GM18909 (cell line): ENCODE data around the gene MAP3K3.

Experiments
- ATAC-seq: cut with Tn5 transposase; IDR thresholded peaks from one replicate; pipeline ENCODE4 v1.9.1; 2021; ENCODE audit warnings: mild to moderate bottlenecking; ENCODE audit not compliant: unreplicated experiment, poor library complexity

The MAP3K3 gene

GRCh38 chr17:63621229-63621683 lies 961 bp upstream of the MAP3K3 start:
- ATAC-seq, result no peak

GRCh38 chr17:63622574-63623390 lies 565 bp downstream of the MAP3K3 start:
- ATAC-seq, result peak; percentile 30

DNA sequence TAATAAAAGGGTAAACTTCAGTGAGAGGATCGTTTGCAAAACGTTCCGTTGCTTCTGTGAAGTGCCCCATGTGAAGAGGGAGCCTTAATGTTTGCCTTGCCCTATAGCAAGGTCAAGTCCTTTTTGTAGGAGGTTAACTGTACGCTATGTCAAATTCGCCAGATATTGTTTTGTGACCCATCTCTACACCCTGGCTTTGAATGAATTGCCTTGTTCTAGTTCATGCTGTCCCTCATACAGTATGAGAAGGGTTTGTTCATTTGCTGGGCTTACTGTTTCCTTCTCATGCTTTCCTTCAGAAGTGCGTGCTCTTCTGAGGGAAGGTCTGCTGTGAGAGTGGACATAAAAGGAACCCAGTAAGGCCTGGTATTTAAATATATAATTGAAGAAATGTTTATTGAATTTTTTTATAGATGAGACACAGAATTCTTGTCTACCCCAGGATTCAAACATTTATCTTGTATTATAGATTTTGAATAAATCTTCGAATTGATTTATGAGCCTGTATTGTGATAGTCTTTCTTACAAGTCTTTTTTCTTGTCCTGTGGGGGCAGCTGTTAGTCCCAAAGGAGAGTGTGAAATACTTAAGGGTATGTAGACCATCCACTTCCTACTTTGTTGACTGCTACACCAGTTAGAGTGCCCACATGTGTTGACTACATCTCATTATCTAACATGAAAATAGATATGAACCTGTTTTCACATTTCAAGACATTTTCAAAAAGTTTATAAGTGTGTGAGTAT lies 1.7 kb downstream of the MAP3K3 start:
- ATAC-seq, result no peak

DNA sequence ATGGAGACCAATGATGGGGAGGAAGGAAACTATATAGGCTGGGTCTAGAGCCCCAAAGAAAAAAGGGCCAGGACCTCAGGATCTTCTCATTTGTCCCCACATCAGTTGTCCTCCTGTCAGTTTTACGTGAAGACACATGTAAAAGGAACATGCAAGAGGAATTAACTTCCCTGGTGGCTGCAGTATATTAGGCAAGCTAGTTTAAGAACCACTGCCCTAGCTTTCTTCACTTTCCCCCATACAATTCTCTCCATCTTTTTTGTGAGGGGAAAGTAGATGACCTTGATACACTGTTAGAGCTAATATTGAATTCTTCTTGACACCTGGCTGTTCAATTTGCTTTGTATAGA lies 2.3 kb downstream of the MAP3K3 start:
- no peak for ATAC-seq

- ATAC-seq, result no peak
Measured at GRCh38 chr17:63626551-63627180, 4.4 kb downstream of the MAP3K3 start.

- no peak for ATAC-seq
Measured at GRCh38 chr17:63629627-63630026, 7.4 kb downstream of the MAP3K3 start.

DNA sequence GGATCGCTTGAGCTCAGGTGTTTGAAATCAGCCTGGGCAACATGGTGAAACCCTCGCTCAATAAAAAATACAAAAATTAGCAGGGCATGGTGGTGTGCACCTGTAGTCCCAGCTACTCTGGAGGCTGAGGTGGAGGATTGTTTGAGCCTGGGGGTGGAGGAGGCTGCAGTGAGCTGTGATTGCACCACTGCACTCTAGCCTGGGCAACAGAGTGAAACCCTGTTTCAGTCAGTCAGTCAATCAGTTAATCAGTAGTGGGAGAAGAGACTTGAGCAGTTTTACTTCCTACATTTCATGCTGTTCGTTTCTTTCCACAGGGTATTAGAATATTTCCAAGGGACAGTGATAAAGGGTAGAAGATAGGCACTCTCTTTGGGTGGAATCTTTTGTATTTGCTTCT lies 8.8 kb downstream of the MAP3K3 start:
- no peak for ATAC-seq

GRCh38 chr17:63631626-63632025 lies 9.4 kb downstream of the MAP3K3 start:
- ATAC-seq, result no peak

DNA sequence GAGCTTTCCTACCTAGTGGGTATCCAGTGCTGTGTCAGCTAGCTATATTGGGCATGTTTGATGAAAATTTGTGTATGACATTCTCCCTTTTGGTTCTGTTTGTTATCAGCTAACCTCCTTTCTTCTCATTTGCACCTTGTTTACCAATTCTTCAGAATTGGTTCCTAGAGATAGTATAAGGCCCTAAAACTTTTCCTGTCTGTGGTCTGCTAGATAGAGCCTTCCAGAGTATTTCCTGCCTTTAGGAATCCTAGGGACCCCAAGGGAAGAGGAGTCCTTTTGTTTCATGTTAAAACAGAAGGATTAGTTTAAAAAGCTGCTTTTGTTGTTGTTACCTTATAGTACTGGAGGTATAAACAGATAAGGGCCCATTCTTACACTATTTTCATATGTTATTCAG lies 11.5 kb downstream of the MAP3K3 start:
- ATAC-seq, result no peak

- no peak for ATAC-seq
Measured at GRCh38 chr17:63634163-63634562, 11.9 kb downstream of the MAP3K3 start.

DNA sequence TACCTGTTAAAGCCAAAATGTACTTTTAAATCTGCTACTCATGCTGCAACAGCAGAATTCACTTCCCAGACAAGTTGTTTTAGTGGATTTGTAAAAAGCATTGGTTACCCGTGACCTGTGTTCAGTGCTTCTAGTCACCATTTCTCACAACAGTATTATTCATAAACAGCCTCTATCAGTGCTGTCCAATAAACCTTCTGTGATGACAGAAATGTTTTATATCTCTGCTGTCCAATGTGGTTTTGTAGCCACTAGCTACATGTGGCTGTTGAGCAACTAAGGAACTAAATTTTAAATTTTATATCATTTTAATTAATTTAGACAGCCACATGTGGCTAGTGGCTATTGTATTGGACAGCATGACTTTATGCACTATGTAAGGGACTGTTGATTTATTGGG lies 12.6 kb downstream of the MAP3K3 start:
- ATAC-seq, result no peak

- no peak for ATAC-seq
Measured at GRCh38 chr17:63635290-63635689, 13.1 kb downstream of the MAP3K3 start.

DNA sequence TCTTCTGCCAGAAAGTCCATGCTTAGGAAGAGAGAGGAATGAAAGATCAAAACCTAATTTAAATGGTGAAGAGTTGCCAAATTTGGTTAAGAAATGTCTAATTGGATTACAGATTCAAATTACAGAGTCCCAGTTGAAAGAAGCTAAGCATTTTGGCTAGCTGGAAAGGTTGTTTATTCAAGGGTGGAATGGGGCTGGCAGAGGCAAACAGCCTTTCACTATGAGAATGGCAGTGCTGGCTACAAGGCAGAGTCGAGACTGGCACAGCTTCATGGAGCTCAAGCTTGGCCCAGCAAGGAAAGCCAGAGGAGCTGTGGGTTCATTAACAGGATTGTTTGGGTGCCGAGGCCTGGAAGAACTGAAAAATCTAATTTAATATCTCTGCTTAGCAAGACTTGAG lies 13.6 kb downstream of the MAP3K3 start:
- no peak for ATAC-seq

DNA sequence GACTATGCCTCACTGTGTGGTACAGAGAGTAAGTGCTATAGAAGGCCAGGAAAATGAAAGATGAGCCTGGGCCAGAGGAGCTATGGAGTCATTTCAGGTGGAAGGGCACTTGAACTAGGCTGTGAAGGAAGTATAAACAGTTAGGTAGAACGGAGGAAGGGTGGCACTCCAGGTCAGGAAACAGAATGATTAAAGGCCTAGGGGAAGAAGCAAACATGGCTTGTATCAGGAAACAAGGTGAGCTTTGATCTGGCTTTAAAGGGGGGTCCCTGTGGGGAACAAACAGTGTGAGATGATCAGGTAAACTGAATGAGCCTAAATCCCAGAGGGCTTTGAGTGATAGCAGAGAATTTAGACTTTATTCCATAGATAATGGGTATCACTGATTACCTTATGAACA lies 16.9 kb downstream of the MAP3K3 start:
- ATAC-seq, result no peak

DNA sequence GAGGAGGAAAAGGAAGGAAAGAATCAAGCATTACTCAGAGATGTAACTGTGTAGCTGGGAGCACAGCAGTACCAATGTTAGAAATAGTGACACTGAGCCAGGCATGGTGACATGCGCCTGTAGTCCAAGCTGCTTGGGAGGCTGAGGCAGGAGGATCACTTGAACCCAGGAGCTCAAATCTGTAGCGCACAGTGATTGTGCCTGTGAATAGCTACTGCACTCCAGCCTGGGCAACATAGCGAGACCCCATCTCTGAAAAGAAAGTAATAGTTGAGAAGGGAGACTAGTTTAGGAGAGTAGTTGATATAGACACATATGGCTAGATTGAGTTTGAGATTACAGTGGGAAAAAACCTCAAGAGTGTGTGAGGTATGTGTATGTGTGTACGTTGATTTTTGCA lies 17.8 kb downstream of the MAP3K3 start:
- no peak for ATAC-seq

- no peak for ATAC-seq
Measured at GRCh38 chr17:63641692-63642448, 19.7 kb downstream of the MAP3K3 start.

- ATAC-seq, result no peak
Measured at GRCh38 chr17:63644846-63645245, 22.6 kb downstream of the MAP3K3 start.

DNA sequence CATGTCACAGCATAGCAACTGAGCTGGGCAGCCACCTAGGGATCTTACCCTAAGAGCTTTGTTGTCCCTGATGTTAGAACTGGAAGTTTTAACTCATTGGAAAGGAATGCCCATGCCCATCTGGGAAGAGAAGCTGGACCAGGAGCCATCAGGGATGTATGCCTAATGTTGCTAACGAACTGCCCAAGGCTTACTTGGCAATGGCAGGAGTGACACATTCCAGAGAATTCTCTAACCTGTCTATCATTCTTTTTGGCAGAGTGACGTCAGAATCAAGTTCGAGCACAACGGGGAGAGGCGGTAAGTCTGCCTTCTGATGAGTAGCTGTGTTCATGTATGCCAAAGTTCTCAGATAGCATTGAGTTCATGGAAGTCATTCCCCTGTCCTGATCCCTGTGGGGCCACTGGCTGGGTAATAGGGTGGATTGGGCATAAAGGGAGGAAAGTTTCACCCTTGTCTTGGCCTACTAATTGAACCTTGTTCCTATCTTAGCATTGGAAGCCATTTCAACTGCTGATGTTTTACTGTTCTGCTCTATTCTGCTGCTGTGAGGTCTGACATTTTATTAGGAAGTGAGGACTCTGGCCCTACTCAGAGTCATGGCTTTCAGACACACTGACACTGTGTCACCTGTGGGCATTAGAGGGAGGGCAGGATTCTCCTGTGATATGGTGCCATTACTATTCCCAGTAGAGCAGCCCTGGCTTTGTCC lies 23.7 kb downstream of the MAP3K3 start:
- ATAC-seq, result peak; percentile 69

DNA sequence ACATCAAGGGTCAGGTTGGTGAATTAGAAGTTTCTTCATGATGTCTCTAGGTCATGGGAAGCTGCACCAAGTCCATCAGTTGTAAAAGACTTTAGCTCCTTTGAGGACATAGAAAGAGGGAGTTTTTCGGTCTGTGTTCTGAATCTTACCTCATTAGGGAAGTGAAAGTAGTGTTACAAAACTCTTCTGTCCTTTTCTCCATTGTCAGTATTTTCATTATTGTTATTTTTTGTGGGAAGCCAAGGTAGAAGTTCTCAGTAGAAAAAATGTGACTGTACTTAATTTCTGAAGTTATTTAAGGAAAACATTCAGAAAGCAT lies 24.2 kb downstream of the MAP3K3 start:
- peak; percentile 79 for ATAC-seq

DNA sequence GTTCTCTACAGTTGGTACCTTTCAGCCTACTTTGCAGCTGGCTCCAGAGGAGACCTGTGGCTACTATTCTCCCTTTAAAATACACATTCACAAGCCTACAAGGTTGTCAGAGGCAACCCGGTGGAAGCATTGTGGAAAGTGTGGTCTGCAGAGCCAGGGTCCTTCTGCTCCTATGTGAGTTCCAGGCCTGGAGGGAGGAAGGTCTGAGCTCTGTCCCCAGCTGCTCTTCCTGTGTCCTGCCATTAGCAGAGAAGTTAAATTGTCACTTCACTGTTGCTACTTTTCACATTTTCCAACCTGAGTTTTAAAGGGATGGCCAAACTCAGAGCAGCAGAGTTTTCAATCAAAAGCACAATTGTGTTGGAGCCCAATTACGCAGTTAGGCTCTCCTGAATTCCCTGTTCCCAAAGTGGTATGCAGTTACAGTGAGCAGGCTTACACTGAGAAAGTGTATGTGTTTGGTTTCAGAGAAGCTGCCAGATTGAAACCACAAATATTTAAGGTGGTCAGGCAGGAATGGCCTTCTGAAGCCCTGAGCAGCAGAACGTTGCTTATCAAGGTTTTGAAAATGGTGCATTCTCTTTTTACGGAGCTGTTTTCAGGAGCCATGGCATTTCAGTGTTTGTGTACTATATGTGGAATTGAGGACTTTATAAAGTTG lies 25.0 kb downstream of the MAP3K3 start:
- ATAC-seq, result no peak
